ENCODE measurements around the gene ABHD11. TPM values are rescaled to one million over a fixed set of nuclear protein-coding genes. Genes with fewer than 3 reads are reported as not detected.

ABHD11 gene
- total and polyA plus RNA-seq, 2 experiments from 2014 or later: 18.7 to 24.6 TPM

DNA sequence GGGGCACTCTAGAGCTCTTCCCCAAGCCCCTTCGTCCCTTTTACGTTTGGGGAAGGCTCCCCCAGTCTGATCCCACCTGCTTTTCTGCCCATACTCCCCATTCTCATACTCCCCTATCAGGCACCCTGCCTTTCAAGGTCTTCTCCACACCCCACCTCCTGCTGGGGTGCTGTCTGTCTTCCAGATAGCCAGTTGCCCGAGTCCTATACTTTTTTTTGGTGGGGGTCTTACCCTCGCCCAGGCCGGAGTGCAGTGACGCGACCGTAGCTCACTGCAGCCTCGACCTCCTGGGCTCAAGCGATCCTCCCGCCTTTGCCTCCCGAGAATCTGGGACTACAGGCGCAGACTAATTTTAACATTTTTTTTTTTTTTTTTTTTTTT is 775 bp upstream of the ABHD11 start:
- Mint-ChIP-seq H3K9me3 (no peaks in the 10 kb centered on the region), H3K4me1 (peaks cover 41% of the 10 kb centered on the region), H3K27me3 (ENCODE audit: insufficient read depth, low read depth, poor library complexity) (peaks cover 33% of the 10 kb centered on the region), H3K4me3 (peak overlapping the region; percentile 90), H3K27ac (peak overlapping the region; percentile 95), H3K36me3 (ENCODE audit: low read depth) (peaks cover 8% of the 10 kb centered on the region)
- peaks cover 8% of the 10 kb centered on the region for H3F3A ChIP-seq (replicated peaks; ENCODE audit: low read depth)
- H3K79me2 ChIP-seq (replicated peaks; ENCODE audit: insufficient read depth): no peaks in the 10 kb centered on the region; the same call in 1 of the 2 replicates
- ATAC-seq (no peak), DNase-seq (ENCODE audit: low spot score) (no peak)
- no peaks in the 10 kb centered on the region for H3K9me2 ChIP-seq (ENCODE audit: insufficient read depth)
- H2AFZ ChIP-seq: peak overlapping the region; percentile 84
- 0 out of 2 replicates have a peak, but pooled peaks cover 3% of the 10 kb centered on the region for H3K36me3 ChIP-seq (ENCODE audit: insufficient read depth)
- peak overlapping the region; percentile 89 for H3K4me2 ChIP-seq
- peaks cover 31% of the 10 kb centered on the region for H3K4me1 ChIP-seq (ENCODE audit: insufficient read depth)
- peaks cover 35% of the 10 kb centered on the region for H3K27me3 ChIP-seq (ENCODE audit: insufficient read depth)
- H4K20me1 ChIP-seq (replicated peaks; ENCODE audit: insufficient read depth): peaks cover 13% of the 10 kb centered on the region
- peak overlapping the region; percentile 83 for H3K27ac ChIP-seq (ENCODE audit: low read depth)
- no peak for TF ChIP-seq EZH2phosphoT487 (IDR thresholded peaks at IDR 0.05; ENCODE audit: unreplicated experiment)
- TF ChIP-seq CREB1 (CRISPR knock-in tag; IDR thresholded peaks at IDR 0.05; ENCODE audit: low read depth): no peak
- TF ChIP-seq, protein P1, sequence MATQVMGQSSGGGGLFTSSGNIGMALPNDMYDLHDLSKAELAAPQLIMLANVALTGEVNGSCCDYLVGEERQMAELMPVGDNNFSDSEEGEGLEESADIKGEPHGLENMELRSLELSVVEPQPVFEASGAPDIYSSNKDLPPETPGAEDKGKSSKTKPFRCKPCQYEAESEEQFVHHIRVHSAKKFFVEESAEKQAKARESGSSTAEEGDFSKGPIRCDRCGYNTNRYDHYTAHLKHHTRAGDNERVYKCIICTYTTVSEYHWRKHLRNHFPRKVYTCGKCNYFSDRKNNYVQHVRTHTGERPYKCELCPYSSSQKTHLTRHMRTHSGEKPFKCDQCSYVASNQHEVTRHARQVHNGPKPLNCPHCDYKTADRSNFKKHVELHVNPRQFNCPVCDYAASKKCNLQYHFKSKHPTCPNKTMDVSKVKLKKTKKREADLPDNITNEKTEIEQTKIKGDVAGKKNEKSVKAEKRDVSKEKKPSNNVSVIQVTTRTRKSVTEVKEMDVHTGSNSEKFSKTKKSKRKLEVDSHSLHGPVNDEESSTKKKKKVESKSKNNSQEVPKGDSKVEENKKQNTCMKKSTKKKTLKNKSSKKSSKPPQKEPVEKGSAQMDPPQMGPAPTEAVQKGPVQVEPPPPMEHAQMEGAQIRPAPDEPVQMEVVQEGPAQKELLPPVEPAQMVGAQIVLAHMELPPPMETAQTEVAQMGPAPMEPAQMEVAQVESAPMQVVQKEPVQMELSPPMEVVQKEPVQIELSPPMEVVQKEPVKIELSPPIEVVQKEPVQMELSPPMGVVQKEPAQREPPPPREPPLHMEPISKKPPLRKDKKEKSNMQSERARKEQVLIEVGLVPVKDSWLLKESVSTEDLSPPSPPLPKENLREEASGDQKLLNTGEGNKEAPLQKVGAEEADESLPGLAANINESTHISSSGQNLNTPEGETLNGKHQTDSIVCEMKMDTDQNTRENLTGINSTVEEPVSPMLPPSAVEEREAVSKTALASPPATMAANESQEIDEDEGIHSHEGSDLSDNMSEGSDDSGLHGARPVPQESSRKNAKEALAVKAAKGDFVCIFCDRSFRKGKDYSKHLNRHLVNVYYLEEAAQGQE (IDR thresholded peaks at IDR 0.05; ENCODE audit: unreplicated experiment): no peak
- TF ChIP-seq JUNB (IDR thresholded peaks at IDR 0.05; ENCODE audit: unreplicated experiment): no peak
- TF ChIP-seq, protein P2, sequence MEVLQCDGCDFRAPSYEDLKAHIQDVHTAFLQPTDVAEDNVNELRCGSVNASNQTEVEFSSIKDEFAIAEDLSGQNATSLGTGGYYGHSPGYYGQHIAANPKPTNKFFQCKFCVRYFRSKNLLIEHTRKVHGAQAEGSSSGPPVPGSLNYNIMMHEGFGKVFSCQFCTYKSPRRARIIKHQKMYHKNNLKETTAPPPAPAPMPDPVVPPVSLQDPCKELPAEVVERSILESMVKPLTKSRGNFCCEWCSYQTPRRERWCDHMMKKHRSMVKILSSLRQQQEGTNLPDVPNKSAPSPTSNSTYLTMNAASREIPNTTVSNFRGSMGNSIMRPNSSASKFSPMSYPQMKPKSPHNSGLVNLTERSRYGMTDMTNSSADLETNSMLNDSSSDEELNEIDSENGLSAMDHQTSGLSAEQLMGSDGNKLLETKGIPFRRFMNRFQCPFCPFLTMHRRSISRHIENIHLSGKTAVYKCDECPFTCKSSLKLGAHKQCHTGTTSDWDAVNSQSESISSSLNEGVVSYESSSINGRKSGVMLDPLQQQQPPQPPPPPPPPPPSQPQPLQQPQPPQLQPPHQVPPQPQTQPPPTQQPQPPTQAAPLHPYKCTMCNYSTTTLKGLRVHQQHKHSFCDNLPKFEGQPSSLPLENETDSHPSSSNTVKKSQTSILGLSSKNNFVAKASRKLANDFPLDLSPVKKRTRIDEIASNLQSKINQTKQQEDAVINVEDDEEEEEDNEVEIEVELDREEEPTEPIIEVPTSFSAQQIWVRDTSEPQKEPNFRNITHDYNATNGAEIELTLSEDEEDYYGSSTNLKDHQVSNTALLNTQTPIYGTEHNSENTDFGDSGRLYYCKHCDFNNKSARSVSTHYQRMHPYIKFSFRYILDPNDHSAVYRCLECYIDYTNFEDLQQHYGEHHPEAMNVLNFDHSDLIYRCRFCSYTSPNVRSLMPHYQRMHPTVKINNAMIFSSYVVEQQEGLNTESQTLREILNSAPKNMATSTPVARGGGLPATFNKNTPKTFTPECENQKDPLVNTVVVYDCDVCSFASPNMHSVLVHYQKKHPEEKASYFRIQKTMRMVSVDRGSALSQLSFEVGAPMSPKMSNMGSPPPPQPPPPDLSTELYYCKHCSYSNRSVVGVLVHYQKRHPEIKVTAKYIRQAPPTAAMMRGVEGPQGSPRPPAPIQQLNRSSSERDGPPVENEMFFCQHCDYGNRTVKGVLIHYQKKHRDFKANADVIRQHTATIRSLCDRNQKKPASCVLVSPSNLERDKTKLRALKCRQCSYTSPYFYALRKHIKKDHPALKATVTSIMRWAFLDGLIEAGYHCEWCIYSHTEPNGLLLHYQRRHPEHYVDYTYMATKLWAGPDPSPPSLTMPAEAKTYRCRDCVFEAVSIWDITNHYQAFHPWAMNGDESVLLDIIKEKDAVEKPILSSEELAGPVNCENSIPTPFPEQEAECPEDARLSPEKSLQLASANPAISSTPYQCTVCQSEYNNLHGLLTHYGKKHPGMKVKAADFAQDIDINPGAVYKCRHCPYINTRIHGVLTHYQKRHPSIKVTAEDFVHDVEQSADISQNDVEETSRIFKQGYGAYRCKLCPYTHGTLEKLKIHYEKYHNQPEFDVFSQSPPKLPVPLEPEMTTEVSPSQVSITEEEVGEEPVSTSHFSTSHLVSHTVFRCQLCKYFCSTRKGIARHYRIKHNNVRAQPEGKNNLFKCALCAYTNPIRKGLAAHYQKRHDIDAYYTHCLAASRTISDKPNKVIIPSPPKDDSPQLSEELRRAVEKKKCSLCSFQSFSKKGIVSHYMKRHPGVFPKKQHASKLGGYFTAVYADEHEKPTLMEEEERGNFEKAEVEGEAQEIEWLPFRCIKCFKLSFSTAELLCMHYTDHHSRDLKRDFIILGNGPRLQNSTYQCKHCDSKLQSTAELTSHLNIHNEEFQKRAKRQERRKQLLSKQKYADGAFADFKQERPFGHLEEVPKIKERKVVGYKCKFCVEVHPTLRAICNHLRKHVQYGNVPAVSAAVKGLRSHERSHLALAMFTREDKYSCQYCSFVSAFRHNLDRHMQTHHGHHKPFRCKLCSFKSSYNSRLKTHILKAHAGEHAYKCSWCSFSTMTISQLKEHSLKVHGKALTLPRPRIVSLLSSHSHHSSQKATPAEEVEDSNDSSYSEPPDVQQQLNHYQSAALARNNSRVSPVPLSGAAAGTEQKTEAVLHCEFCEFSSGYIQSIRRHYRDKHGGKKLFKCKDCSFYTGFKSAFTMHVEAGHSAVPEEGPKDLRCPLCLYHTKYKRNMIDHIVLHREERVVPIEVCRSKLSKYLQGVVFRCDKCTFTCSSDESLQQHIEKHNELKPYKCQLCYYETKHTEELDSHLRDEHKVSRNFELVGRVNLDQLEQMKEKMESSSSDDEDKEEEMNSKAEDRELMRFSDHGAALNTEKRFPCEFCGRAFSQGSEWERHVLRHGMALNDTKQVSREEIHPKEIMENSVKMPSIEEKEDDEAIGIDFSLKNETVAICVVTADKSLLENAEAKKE (CRISPR knock-in tag; IDR thresholded peaks at IDR 0.05): no peak
- no peak for TF ChIP-seq ZNF331 (CRISPR knock-in tag; IDR thresholded peaks at IDR 0.05; ENCODE audit: low read depth)
- TF ChIP-seq EZH2 (IDR thresholded peaks at IDR 0.05; ENCODE audit: low read depth, unreplicated experiment): no peak
- no peak for TF ChIP-seq STAT1 (IDR thresholded peaks at IDR 0.05; ENCODE audit: unreplicated experiment)
- no peak for TF ChIP-seq ZNF114 (CRISPR knock-in tag; IDR thresholded peaks at IDR 0.05)
- no peak for TF ChIP-seq POLR2AphosphoS5 (IDR thresholded peaks at IDR 0.05; ENCODE audit: low read depth)
- H3K4me3 ChIP-seq: peak overlapping the region; percentile 77

Data from GM23338 (cell line).